NCI-H146 treated with DMSO at 0.1 percent for 48 hours (cell line): ENCODE data around the gene IPPK.

Experiments used
- DNase-seq: peaks from one replicate; lab custom pipeline; 2025; ENCODE audit not compliant: unreplicated experiment; lab: John Stamatoyannopoulos, UW

IPPK gene

GRCh38 chr9:92686954-92687353 is 17.0 kb upstream of the IPPK start:
- no peak for DNase-seq

- DNase-seq, result no peak
Observed at GRCh38 chr9:92685022-92685421, 15.1 kb upstream of the IPPK start.

DNA sequence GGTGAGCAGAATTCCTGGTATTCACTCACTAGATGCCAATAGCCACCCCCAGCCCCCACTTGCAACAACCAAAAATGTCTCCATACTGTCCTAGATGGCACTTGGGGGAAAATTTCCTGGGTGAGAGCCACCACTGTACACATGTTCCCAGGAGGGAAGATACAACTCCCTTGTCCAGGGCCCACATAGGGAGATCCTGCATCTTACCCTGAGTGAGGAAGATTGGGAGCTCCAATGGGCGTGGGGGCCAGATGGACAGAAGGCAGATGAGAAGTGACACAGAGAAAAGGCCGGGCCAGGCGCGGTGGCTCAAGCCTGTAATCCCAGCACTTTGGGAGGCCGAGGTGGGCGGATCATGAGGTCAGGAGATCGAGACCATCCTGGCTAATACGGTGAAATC is 12.3 kb upstream of the IPPK start:
- no peak for DNase-seq

GRCh38 chr9:92680166-92681119 is 10.5 kb upstream of the IPPK start:
- no peak for DNase-seq

- no peak for DNase-seq
Observed at GRCh38 chr9:92679413-92680165, 9.7 kb upstream of the IPPK start.

GRCh38 chr9:92671323-92671722 is 1.4 kb upstream of the IPPK start:
- no peak for DNase-seq

DNA sequence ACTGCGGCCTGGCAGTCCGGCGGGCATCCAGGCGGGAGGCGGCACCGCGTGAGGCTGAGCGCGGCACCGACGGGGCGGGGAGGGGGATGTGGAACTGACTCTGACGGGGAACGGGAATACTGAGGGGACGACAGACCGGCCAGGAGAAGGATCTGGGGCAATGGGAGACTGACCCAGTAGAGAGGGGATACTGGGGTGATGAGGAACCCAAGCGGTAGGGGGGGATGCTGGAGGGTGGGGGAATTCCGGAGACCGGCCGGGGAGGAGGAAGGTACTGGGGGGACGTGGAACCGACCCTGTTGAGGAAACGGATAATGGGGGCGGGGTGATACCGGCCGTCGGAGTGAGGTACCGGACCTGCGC is 423 bp downstream of the IPPK start:
- no peak for DNase-seq

GRCh38 chr9:92668746-92669526 is 995 bp downstream of the IPPK start:
- DNase-seq, result no peak

GRCh38 chr9:92666912-92667532 is 2.9 kb downstream of the IPPK start:
- no peak for DNase-seq

GRCh38 chr9:92666236-92666635 is 3.7 kb downstream of the IPPK start:
- no peak for DNase-seq

GRCh38 chr9:92665836-92666235 is 4.1 kb downstream of the IPPK start:
- no peak for DNase-seq

DNA sequence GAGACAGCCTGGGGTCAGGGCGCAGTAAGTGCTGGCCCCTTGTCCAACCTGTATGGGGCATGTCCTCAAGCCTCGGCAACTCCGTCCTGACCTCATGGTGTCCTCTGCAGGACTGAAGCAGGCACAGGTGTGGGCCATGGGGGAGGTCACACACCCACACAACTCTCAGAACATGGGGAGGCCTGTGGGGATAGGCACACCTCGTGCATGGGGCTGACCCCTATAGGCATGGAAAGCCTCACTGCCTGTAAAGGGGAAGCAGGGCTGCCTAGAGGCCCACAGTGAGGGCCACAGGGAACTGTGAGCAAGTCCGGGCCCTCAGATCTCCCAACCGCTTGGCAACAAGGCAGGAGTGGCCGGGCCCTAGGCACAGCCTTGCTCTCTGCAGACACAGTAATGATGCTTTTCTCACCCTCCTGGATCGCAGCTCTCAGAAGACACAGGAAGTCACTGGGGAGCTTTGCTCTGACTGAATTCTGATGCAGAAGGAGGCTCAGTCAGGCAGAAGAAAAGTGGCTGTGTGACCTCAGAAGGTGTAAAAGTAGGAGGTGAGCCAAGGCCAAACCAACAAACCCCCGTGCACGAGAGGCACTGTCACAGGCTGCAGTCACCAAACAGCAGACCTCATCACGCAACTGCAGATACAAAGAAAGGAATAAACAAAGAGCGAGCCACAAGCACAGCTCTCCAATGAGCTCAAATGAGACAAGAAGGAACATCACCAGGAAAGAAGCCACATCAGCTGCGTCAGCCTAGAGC is 5.4 kb downstream of the IPPK start:
- DNase-seq, result no peak

DNA sequence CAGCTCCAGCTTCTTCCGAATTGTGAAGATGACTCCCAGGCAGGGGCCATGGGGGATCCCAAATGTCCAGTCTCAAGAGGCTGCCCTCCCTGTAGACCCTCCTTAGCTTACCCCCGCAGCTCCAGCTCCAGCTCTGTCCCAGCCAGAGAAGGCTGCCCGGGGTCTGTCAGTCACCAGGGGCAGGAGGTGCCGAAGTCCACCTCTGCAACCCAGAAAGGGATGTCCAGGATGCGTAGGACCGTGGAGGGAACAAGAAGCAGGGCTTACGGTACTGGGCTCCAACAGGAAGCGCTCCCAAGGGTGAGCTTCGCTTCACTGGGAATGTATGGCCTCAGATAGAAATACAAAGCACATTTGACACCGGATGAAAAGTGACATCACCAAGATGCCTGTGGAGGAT is 6.0 kb downstream of the IPPK start:
- no peak for DNase-seq

- no peak for DNase-seq
Observed at GRCh38 chr9:92663126-92663525, 6.8 kb downstream of the IPPK start.

- DNase-seq, result peak; percentile 18
Observed at GRCh38 chr9:92661743-92662142, 8.2 kb downstream of the IPPK start.

- no peak for DNase-seq
Observed at GRCh38 chr9:92661127-92661526, 8.8 kb downstream of the IPPK start.

DNA sequence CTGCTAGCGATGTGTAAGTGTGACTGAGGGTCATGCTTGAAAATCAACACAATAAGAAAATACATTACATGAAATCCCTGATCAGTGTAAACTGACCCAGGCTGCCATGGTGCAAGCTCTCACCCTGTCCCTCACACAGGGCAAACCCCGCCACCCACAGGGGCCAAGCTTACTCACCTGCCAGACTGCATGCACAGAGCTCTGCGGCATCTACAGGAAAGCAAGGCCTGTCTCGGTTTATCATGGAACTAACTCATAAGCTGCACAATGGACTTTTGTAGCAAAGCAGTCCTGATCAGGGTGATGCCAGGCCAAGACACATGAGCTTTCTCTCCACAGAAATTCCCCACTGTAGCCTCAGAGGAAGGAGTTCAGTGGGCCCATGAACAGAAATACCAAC is 9.7 kb downstream of the IPPK start:
- DNase-seq, result no peak

DNA sequence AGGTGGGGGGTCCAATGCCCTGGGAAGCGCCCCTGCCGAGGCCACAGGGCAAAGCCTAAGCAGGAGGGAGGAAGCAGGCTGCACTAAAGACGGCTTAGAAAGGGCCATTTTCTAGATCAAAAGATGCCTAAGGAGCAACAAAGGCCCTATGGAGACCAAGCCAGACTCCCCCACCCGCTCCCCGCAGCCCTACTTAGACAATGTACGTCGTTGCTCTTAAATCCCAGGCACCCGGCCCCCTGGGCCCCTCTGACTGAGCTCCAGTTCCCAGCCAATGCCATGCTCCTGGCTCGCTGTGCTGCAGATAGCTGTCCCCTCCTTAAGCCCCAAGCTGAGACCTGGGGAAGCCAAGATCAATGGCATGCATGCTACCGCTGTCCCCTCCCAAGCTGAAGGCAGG is 10.3 kb downstream of the IPPK start:
- DNase-seq, result no peak

DNA sequence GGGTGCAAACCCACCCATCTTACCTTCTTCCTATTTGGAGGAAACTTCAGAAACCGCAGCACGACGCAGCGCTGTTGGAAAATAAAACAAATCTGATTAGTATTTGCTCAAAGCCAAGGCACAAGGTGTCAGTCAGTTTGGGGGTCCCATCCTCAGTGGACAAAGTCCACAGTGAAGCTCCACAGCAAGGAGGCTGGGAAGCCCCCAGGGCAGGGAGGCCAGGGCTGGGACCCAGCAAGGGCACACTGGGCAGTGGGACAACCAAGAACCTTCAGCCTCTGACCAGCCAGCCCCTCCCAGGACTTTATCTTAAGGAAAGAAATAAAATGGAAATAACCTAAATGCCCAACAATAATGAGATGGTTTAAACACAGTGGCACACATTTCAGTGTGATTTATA is 11.3 kb downstream of the IPPK start:
- no peak for DNase-seq

DNA sequence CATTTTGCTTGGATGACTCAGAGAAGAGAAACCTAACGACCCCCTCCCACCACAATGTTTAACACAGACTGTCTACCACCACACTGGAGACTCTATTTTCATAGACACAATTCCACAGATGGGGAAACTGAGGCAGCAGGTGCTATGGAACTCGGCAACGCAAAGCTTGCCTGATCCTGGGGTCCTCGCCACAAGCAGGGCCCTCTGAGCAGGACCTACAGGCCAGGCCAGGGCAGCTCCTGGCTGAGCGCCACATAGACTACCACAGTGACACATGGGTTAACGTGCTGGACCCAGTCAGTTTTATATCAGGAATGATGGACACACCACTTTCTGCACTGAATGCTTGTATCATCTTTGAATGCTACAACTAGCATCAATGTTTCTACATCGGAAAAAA is 11.8 kb downstream of the IPPK start:
- no peak for DNase-seq
